GM18520 (cell line): ENCODE data around the gene TIMM29.

Experiments
- ATAC-seq: cut with Tn5 transposase; IDR thresholded peaks from one replicate; pipeline ENCODE4 v1.9.1; 2021; ENCODE audit not compliant: unreplicated experiment

The TIMM29 gene

GRCh38 chr19:10911579-10912363 is 16.8 kb upstream of the TIMM29 start:
- no peak for ATAC-seq

- ATAC-seq: no peak
Observed at GRCh38 chr19:10912619-10913018, 16.0 kb upstream of the TIMM29 start.

- ATAC-seq: no peak
Observed at GRCh38 chr19:10913716-10914340, 14.8 kb upstream of the TIMM29 start.

GRCh38 chr19:10915130-10916091 is 13.2 kb upstream of the TIMM29 start:
- ATAC-seq: no peak

GRCh38 chr19:10916602-10917001 is 12.0 kb upstream of the TIMM29 start:
- ATAC-seq: no peak

GRCh38 chr19:10918359-10918758 is 10.3 kb upstream of the TIMM29 start:
- no peak for ATAC-seq

- ATAC-seq: no peak
Observed at GRCh38 chr19:10919352-10920287, 9.0 kb upstream of the TIMM29 start.

GRCh38 chr19:10920288-10920655 is 8.3 kb upstream of the TIMM29 start:
- no peak for ATAC-seq

GRCh38 chr19:10920781-10921180 is 7.8 kb upstream of the TIMM29 start:
- ATAC-seq: no peak

- no peak for ATAC-seq
Observed at GRCh38 chr19:10921199-10921909, 7.3 kb upstream of the TIMM29 start.

- no peak for ATAC-seq
Observed at GRCh38 chr19:10921910-10922637, 6.5 kb upstream of the TIMM29 start.

- ATAC-seq: no peak
Observed at GRCh38 chr19:10922638-10923014, 6.0 kb upstream of the TIMM29 start.

GRCh38 chr19:10923260-10924112 is 5.1 kb upstream of the TIMM29 start:
- ATAC-seq: no peak

GRCh38 chr19:10924597-10924996 is 4.0 kb upstream of the TIMM29 start:
- no peak for ATAC-seq

- no peak for ATAC-seq
Observed at GRCh38 chr19:10927730-10928562, 665 bp upstream of the TIMM29 start.

- ATAC-seq: no peak
Observed at GRCh38 chr19:10929402-10929794, 787 bp downstream of the TIMM29 start.

- no peak for ATAC-seq
Observed at GRCh38 chr19:10935371-10936059, 6.9 kb downstream of the TIMM29 start.
